Esophagus muscularis mucosa (tissue), 3 donors: ENCODE data around the gene HS3ST3A1.

ENCODE experiments used
- POLR2A ChIP-seq: fragments of 450-650 bp; IDR thresholded peaks from one replicate; pipeline ENCODE4 v1.6.1; 2017; ENCODE audit warnings: antibody characterized with exemption, moderate library complexity, mild to moderate bottlenecking, low read depth
- TF ChIP-seq, protein P1 (sequence below), 3 experiments: fragments of 200-600 bp in 2 of 3; fragments of 450-650 bp in 1 of 3; sonication (generic) in 2 of 3; IDR thresholded peaks; one replicate each; pipeline ENCODE4 v1.5.1; 2017 to 2019; ENCODE audit warnings: antibody characterized with exemption in 3 of 3, mild to moderate bottlenecking in 2 of 3, moderate library complexity in 1 of 3

DNA sequence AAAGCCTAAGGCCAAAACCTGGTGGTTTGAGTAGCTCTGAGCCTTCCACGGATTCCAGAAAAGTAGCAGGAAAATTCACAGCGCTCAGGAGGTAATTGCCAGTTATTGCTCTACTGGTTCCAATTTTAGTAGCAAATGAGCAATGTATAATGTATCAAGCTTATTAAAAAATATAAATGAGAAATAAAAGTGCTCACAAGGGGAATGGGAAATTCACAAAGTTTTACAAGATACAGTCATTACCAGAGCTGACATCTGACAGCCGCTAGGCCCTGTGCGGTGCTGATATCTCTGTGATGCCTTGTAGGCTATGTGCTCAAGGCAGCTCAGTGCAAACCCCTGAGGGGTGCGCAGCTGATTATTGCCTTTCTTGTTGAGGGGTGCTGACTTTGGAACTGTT is 47.5 kb downstream of the HS3ST3A1 start:
- TF ChIP-seq, protein P1, sequence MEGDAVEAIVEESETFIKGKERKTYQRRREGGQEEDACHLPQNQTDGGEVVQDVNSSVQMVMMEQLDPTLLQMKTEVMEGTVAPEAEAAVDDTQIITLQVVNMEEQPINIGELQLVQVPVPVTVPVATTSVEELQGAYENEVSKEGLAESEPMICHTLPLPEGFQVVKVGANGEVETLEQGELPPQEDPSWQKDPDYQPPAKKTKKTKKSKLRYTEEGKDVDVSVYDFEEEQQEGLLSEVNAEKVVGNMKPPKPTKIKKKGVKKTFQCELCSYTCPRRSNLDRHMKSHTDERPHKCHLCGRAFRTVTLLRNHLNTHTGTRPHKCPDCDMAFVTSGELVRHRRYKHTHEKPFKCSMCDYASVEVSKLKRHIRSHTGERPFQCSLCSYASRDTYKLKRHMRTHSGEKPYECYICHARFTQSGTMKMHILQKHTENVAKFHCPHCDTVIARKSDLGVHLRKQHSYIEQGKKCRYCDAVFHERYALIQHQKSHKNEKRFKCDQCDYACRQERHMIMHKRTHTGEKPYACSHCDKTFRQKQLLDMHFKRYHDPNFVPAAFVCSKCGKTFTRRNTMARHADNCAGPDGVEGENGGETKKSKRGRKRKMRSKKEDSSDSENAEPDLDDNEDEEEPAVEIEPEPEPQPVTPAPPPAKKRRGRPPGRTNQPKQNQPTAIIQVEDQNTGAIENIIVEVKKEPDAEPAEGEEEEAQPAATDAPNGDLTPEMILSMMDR (IDR thresholded peaks at IDR 0.05): no peak
- no peak for TF ChIP-seq POLR2A
